ENCODE data around the gene KDM3A. TPM values are rescaled to one million over a fixed set of nuclear protein-coding genes. Genes with fewer than 3 reads are reported as not detected.

The KDM3A gene, protein sequence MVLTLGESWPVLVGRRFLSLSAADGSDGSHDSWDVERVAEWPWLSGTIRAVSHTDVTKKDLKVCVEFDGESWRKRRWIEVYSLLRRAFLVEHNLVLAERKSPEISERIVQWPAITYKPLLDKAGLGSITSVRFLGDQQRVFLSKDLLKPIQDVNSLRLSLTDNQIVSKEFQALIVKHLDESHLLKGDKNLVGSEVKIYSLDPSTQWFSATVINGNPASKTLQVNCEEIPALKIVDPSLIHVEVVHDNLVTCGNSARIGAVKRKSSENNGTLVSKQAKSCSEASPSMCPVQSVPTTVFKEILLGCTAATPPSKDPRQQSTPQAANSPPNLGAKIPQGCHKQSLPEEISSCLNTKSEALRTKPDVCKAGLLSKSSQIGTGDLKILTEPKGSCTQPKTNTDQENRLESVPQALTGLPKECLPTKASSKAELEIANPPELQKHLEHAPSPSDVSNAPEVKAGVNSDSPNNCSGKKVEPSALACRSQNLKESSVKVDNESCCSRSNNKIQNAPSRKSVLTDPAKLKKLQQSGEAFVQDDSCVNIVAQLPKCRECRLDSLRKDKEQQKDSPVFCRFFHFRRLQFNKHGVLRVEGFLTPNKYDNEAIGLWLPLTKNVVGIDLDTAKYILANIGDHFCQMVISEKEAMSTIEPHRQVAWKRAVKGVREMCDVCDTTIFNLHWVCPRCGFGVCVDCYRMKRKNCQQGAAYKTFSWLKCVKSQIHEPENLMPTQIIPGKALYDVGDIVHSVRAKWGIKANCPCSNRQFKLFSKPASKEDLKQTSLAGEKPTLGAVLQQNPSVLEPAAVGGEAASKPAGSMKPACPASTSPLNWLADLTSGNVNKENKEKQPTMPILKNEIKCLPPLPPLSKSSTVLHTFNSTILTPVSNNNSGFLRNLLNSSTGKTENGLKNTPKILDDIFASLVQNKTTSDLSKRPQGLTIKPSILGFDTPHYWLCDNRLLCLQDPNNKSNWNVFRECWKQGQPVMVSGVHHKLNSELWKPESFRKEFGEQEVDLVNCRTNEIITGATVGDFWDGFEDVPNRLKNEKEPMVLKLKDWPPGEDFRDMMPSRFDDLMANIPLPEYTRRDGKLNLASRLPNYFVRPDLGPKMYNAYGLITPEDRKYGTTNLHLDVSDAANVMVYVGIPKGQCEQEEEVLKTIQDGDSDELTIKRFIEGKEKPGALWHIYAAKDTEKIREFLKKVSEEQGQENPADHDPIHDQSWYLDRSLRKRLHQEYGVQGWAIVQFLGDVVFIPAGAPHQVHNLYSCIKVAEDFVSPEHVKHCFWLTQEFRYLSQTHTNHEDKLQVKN (N-terminal part only)
- polyA plus RNA-seq (2011; rRNA removed) = 24.2 and 33.0 TPM in 2 replicates
- 47.3 and 55.9 TPM in 2 replicates for polyA minus RNA-seq (2011; rRNA and poly(A)+ RNA removed)

DNA sequence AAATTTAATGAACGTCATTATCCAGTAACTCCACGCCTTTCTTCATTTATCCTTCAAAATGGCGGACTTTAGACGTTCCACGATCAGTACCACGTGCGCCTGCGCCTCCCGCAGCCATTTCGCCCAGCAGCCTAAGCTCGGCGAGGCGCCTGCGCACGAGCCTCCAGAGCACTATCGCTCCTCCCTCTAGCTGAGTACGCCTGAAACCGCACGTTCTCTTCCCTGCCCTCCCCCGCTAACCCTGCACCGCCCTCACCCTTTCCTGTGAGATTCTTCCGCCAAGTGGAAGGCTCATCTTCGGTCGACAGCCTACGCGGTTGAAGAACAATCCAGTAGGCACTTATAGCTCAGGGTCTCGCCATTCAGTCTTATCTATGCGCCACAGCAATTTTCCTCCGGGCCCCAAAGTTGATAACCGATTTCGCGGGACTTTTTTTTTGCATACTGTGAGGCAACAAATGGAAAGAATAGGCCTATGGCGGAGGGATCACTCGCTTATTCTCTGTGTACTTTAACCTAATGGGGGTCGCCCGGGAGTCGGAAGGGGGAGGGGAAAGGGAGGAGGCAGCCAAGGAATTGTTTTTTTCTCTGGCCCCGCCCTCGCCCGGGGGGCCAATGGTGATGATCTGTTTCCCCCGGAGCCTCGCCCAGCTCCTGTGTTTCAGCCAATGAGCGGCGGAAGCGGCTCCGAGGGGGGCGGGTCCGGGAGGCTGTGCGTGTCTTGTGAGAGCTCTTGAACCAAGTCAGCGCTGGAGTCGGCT is at the start of gene KDM3A:
Gene KDM3A (plus strand): TSS at position 741 of the 761 bp plus-strand sequence. CDS start 677 bp downstream, outside the sequence.
- no peaks in the 10 kb centered on the region for H3K27me3 ChIP-seq (ENCODE audit: control insufficient read depth, insufficient read depth, low read length)
- TF ChIP-seq, protein P1, sequence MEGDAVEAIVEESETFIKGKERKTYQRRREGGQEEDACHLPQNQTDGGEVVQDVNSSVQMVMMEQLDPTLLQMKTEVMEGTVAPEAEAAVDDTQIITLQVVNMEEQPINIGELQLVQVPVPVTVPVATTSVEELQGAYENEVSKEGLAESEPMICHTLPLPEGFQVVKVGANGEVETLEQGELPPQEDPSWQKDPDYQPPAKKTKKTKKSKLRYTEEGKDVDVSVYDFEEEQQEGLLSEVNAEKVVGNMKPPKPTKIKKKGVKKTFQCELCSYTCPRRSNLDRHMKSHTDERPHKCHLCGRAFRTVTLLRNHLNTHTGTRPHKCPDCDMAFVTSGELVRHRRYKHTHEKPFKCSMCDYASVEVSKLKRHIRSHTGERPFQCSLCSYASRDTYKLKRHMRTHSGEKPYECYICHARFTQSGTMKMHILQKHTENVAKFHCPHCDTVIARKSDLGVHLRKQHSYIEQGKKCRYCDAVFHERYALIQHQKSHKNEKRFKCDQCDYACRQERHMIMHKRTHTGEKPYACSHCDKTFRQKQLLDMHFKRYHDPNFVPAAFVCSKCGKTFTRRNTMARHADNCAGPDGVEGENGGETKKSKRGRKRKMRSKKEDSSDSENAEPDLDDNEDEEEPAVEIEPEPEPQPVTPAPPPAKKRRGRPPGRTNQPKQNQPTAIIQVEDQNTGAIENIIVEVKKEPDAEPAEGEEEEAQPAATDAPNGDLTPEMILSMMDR (IDR thresholded peaks at IDR 0.05; ENCODE audit: low read depth, low read length) = no peak
- H3K27ac ChIP-seq (ENCODE audit: low read depth, low read length) = peak within 1 kb of the TSS; percentile 100
- ChIA-PET POLR2A (interaction anchor here (0.7 to 2.5 kb wide), 16 partner anchors 13 to 335 kb away, joined by 3 to 15 read pairs (median 6); partner anchors contain the start of genes IMMT, POLR1A and PTCD3), CTCF (interaction anchor here (0.6 to 1.4 kb wide), 5 partner anchors 15 to 323 kb away, joined by 3 to 9 read pairs (median 3); no protein-coding TSS in a partner anchor)
- H3K4me3 ChIP-seq (ENCODE audit: low read depth, low read length) = peak within 1 kb of the TSS; percentile 90
- DNase-seq (ENCODE audit: low read depth, low spot score) = peak; percentile 99
- peaks cover 3% of the 10 kb centered on the region; the same call in 1 of the 2 replicates for H3K9me3 ChIP-seq (ENCODE audit: control insufficient read depth, insufficient read depth, low read length)

DNA sequence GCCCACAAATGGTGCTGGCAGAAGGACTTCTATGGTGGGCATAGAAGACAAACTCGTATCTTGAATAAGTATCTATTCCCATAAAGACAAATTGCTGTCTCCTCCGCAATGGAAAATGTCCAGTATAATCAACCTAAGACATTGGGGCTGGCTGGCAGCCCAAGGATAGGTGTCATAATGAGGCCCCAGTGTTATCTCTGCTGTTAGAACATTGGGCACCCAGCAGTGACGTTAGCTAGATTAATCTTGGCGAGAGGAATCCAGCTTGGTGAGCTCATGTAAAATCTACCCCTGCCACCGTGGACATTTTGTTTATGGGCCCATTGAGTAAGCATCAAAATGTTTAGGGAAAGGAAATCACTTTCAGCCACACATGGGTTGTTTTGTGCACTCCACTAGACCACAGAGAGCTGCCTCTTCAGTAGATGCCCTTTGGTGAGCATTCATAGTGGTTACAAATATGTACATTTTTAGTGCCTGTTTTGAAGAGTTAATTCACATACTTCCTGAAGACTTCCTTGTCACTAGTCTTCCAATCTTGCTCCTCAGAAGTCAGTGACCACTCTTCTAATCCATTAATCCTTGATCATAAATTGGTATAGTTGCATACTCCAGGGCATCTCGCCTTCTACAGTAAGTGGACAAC is 48.2 kb upstream of the KDM3A start:
- DNase-seq (ENCODE audit: low read depth, low spot score) = no peak
- Histone ChIP-seq H3K27me3 (ENCODE audit: control insufficient read depth, insufficient read depth, low read length) (no peaks in the 10 kb centered on the region), H3K4me3 (ENCODE audit: low read depth, low read length) (no peak overlapping the region), H3K9me3 (ENCODE audit: control insufficient read depth, insufficient read depth, low read length) (no peaks in the 10 kb centered on the region), H3K27ac (ENCODE audit: low read depth, low read length) (no peak overlapping the region)
- ChIA-PET POLR2A (interaction anchor here (1.2 kb wide), 1 partner anchor 48 kb away, joined by 3 read pairs; the partner anchor contains the start of gene KDM3A), CTCF (no interaction called here)
- TF ChIP-seq, protein P1 (IDR thresholded peaks at IDR 0.05; ENCODE audit: low read depth, low read length) = no peak

DNA sequence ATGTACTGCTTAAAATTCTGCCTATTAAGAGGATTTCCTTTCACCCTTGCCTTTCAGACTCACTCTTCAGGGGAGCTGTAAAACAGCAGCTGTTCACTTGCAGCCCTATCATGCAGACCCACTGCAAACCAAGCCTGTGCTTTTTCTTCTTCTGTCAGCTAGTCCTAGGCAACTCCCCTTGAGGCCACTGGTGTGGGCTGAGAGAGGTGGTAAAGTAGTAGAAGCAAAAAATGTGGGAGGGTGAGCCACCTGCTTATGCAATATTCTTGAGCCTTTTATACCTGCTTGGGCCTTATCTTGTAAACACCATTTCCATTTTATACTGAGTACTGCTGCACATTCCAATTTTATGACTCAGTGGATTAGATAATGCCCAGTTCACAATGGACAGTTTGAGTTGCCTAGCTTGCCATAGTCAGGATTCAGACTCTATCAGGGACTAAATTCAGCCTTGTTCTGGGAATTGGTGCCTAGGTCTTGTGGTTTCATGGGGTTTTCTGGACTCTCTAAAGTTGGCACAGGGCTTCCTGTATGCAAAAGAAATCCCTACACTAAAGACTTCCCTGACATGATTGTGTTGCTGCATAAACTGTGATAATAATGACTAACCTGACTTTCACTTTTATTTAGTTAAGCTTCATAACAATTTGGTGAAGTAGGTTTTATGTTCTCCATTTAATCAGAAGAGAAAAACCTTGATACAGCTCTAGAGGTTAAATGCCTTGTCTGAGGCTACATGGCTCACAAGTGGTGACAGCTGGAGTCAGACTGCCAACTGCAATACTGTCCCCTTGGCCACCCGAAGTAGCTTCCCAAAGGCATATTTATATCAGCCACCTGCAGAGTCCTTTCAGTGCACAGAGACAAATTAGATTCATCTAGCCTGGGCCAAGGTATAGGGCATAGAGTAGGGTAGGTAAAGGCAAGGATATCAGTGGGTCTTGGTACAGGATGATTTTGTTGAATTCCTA is 47.4 kb upstream of the KDM3A start:
- no peak for DNase-seq (ENCODE audit: low read depth, low spot score)
- Histone ChIP-seq H3K4me3 (ENCODE audit: low read depth, low read length) (no peak overlapping the region), H3K27me3 (ENCODE audit: control insufficient read depth, insufficient read depth, low read length) (no peaks in the 10 kb centered on the region), H3K27ac (ENCODE audit: low read depth, low read length) (no peak overlapping the region), H3K9me3 (ENCODE audit: control insufficient read depth, insufficient read depth, low read length) (no peaks in the 10 kb centered on the region)
- TF ChIP-seq, protein P1 (IDR thresholded peaks at IDR 0.05; ENCODE audit: low read depth, low read length) = no peak
- CTCF ChIA-PET = no interaction called here
- POLR2A ChIA-PET = interaction anchor here (1.2 kb wide), 1 partner anchor 48 kb away, joined by 3 read pairs; the partner anchor contains the start of gene KDM3A

All from AG04450 (cell line).